Activated T-helper 2 cell treated with anti-CD3 and anti-CD28 coated beads, Interferon-gamma antibody, Interleukin-2, Interleukin-4, amounts not matched to agents 10 μg/mL and 5 μg/mL and 100 μg/mL, durations not matched to agents 14 hours and 24 hours and 36 hours (primary cell): ENCODE data around the gene NAE1. TPM values are rescaled to one million over a fixed set of nuclear protein-coding genes. Genes with fewer than 3 reads are reported as not detected.
"Not testable (repeated sequence)": the region's sequence is repeated elsewhere in the genome, so short reads cannot be mapped to it uniquely, and the experiment has no call there.

Experiments
- DNase-seq: peaks from one replicate; pipeline ENCODE4 v3.0.0; 2021; ENCODE audit warnings: low spot score
- H3K27ac Mint-ChIP-seq: one replicate; pipeline ENCODE4 v1.8.0; 2021; ENCODE audit warnings: mixed read lengths
- H3K27me3 Mint-ChIP-seq: one replicate; pipeline ENCODE4 v1.8.0; 2021; ENCODE audit warnings: low read depth, mixed read lengths
- H3K36me3 Mint-ChIP-seq: one replicate; pipeline ENCODE4 v1.8.0; 2021; ENCODE audit warnings: low read depth, mixed read lengths
- H3K4me1 Mint-ChIP-seq: one replicate; pipeline ENCODE4 v1.8.0; 2021; ENCODE audit warnings: low read depth, mixed read lengths
- H3K4me3 Mint-ChIP-seq: one replicate; pipeline ENCODE4 v1.8.0; 2021; ENCODE audit warnings: low read depth, mild to moderate bottlenecking, moderate library complexity, mixed read lengths
- H3K9me3 Mint-ChIP-seq: one replicate; pipeline ENCODE4 v1.8.0; 2021; ENCODE audit warnings: mixed read lengths
- intact Hi-C: fragments of 100-400 bp; cut with micrococcal nuclease; formaldehyde crosslinking; loops from one replicate; pipeline ENCODE4 v1.15.1; 2023
- total RNA-seq: library from RNA; stranded (reverse); gene quantifications from 2 replicates; pipeline ENCODE4 v1.2.3, GENCODE V29; 2022

NAE1 gene
- total RNA-seq, 1 donor from 2014 or later, result 123 TPM

- intact Hi-C loops, result loop anchor here (5.0 kb wide), 1 partner anchor 95 kb away; the partner anchor contains the start of gene RRAD
- Mint-ChIP-seq H3K36me3 (peaks cover 17% of the 10 kb centered on the region), H3K27ac (no peak overlapping the region), H3K4me1 (peaks cover 20% of the 10 kb centered on the region), H3K9me3 (no peaks in the 10 kb centered on the region), H3K4me3 (no peak overlapping the region), H3K27me3 (no peaks in the 10 kb centered on the region)
- DNase-seq, result no peak
These were observed 1.4 kb upstream of the NAE1 start for GRCh38 chr16:66832190-66832589.

DNA sequence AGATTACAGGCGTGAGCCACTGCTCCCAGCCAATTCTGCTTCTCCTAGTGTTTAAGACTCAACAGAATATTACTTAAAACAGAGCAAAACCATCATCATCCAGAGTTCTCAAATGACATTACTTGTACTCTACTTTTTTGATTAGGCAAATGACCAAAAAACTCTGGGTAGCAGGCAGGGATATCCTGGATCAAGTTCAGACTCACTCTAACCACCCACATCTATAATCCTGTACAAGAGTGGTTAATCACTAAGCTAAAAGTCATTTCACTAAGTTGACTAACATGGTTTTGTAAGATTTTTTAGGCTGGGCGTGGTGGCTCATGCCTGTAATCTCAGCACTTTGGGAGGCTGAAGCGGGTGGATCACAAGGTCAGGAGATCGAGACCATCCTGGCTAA lies 6.8 kb downstream of the NAE1 start:
- intact Hi-C loops, result no loop called here
- Mint-ChIP-seq H3K27ac (no peak overlapping the region), H3K4me3 (no peak overlapping the region), H3K27me3 (no peaks in the 10 kb centered on the region), H3K4me1 (peaks cover 19% of the 10 kb centered on the region), H3K36me3 (peaks cover 71% of the 10 kb centered on the region), H3K9me3 (no peaks in the 10 kb centered on the region)
- no peak for DNase-seq

DNA sequence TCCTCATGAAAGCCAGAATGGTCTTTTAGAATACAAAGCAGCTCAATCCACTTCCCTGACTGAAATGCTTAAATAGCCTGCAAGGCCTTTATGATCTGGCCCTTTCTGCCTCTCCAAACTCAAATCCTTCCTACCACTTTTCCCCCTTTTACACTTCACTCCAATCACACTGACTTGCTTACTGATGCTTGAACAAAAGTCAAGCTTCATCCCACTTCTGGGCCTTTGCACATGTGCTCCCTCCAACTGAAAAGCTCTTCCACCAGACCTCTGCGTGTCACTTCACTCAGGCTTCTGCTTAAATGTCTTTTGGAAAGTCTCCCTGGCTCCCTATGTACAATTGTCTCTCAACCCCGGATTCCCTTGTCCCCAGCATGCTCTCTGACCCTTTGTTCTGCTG lies 16.0 kb downstream of the NAE1 start:
- H3K9me3 Mint-ChIP-seq, result no peaks in the 10 kb centered on the region
- no peak overlapping the region for H3K4me3 Mint-ChIP-seq
- H3K27ac Mint-ChIP-seq, result no peak overlapping the region
- no peaks in the 10 kb centered on the region for H3K4me1 Mint-ChIP-seq
- H3K27me3 Mint-ChIP-seq, result no peaks in the 10 kb centered on the region
- intact Hi-C loops, result no loop called here
- H3K36me3 Mint-ChIP-seq, result peaks cover 83% of the 10 kb centered on the region
- DNase-seq, result no peak

DNA sequence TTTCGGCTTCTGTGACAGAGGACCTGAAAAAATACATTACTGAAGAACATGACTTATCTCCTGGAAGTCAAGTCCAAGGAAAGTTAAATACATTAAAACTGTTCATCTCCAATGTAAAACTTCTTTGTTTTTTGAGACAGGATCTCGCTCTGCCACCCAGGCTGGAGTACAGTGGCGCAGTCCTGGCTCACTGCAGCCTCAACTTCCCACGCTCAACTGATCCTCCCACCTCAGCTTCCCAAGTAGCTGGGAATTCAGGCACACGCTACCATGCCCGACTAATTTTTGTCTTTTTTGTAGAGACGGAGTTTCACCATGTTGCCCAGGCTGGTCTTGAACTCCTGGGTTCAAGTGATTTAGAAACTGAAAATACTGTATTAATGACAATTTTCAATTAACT lies 19.7 kb downstream of the NAE1 start:
- H3K9me3 Mint-ChIP-seq, result no peaks in the 10 kb centered on the region
- intact Hi-C loops, result no loop called here
- DNase-seq, result no peak
- H3K27ac Mint-ChIP-seq, result no peak overlapping the region
- no peak overlapping the region for H3K4me3 Mint-ChIP-seq
- no peaks in the 10 kb centered on the region for H3K27me3 Mint-ChIP-seq
- no peaks in the 10 kb centered on the region for H3K4me1 Mint-ChIP-seq
- H3K36me3 Mint-ChIP-seq, result peaks cover 78% of the 10 kb centered on the region

DNA sequence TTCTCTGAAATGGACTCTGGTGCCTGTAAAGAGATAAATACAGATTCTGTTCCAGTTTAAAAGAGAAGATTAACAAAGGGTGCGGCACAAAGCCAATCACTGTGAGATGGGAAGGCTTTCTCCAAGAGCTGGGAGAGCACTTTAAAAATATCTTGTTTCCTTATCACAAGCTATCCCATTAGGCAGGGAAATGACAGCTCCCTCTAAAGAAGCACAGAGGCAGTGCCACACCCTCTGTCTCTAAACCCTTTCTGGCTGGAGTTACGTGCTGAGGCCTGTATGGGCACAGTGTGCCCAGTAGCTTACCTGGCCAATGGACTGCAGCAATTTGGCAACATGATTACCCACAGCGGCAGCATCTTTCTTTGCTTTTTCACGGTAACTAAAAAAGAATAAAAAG lies 20.4 kb downstream of the NAE1 start:
- H3K4me3 Mint-ChIP-seq, result no peak overlapping the region
- H3K4me1 Mint-ChIP-seq, result no peaks in the 10 kb centered on the region
- no peaks in the 10 kb centered on the region for H3K9me3 Mint-ChIP-seq
- DNase-seq, result no peak
- H3K36me3 Mint-ChIP-seq, result peaks cover 79% of the 10 kb centered on the region
- no peaks in the 10 kb centered on the region for H3K27me3 Mint-ChIP-seq
- intact Hi-C loops, result no loop called here
- H3K27ac Mint-ChIP-seq, result no peak overlapping the region

- H3K4me3 Mint-ChIP-seq, result no peak overlapping the region
- no peak overlapping the region for H3K27ac Mint-ChIP-seq
- intact Hi-C loops, result no loop called here
These were observed 21.0 kb downstream of the NAE1 start for GRCh38 chr16:66809765-66810164.

GRCh38 chr16:66802159-66802558 lies 28.6 kb downstream of the NAE1 start:
- no peak overlapping the region for H3K27ac Mint-ChIP-seq
- H3K9me3 Mint-ChIP-seq, result no peaks in the 10 kb centered on the region
- H3K4me1 Mint-ChIP-seq, result no peaks in the 10 kb centered on the region
- H3K27me3 Mint-ChIP-seq, result no peaks in the 10 kb centered on the region
- H3K36me3 Mint-ChIP-seq, result peaks cover 33% of the 10 kb centered on the region
- no peak for DNase-seq
- intact Hi-C loops, result no loop called here
- no peak overlapping the region for H3K4me3 Mint-ChIP-seq

More at GRCh38 chr16:66809765-66810164, 21.0 kb downstream of the NAE1 start:
- no peaks in the 10 kb centered on the region for H3K9me3 Mint-ChIP-seq
- peaks cover 79% of the 10 kb centered on the region for H3K36me3 Mint-ChIP-seq
- H3K27me3 Mint-ChIP-seq, result no peaks in the 10 kb centered on the region
- no peaks in the 10 kb centered on the region for H3K4me1 Mint-ChIP-seq
- no peak for DNase-seq

- DNase-seq, result no peak
- H3K27me3 Mint-ChIP-seq, result no peaks in the 10 kb centered on the region
- H3K4me3 Mint-ChIP-seq, result no peak within 1 kb of the TSS
- intact Hi-C loops, result no loop called here
- no peaks in the 10 kb centered on the region for H3K9me3 Mint-ChIP-seq
- peaks cover 26% of the 10 kb centered on the region for H3K36me3 Mint-ChIP-seq
- no peak within 1 kb of the TSS for H3K27ac Mint-ChIP-seq
- no peaks in the 10 kb centered on the region for H3K4me1 Mint-ChIP-seq
These were observed 29.3 kb downstream of the NAE1 start, which contains the start of gene TERB1 for GRCh38 chr16:66801320-66802105. TERB1 (minus strand) TSS chr16:66801584; CDS start chr16:66796798, 4,786 bp downstream.

DNA sequence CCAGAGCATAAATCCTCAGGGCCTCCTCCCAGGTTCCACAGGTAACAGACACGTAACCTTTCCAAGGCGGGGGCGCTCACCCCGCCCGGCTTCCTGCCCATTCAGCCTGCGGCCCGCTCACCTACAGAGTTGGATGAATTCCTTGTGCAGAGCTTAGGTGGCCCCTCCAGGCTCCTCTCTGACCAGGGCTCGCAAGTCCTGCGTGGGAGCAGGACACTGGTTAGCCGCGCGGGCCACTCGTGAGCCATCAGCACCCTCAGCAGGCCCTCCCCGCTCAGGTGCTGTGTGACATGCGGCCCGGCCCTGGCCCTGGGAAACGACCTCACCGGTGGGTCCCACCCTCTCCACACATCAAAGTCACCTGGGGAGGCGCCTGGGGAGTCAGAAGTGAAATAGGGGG lies 29.9 kb downstream of the NAE1 start:
- no peak for DNase-seq
- no peaks in the 10 kb centered on the region for H3K4me1 Mint-ChIP-seq
- no peak overlapping the region for H3K4me3 Mint-ChIP-seq
- peaks cover 26% of the 10 kb centered on the region for H3K36me3 Mint-ChIP-seq
- no peaks in the 10 kb centered on the region for H3K27me3 Mint-ChIP-seq
- intact Hi-C loops, result no loop called here
- H3K27ac Mint-ChIP-seq, result no peak overlapping the region
- H3K9me3 Mint-ChIP-seq, result no peaks in the 10 kb centered on the region

DNA sequence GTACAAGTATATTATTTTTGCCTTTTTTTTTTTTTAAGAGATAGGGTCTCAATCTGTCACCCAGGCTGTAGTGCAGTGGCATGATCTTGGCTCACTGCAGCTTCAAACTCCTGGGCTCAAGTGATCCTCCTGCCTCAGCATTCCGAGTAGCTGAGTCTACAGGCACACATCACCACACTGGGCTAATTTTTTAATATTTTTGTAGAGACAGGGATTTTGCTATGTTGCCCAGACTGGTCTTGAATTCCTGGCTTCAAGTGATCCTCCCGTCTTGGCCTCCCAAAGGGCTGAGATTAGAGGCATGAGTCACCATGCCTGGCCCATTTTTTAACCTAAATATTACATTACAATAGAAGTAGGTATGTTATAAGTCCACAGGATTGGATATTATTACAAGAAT lies 32.6 kb downstream of the NAE1 start:
- no peak overlapping the region for H3K4me3 Mint-ChIP-seq
- DNase-seq, result no peak
- peaks cover 1% of the 10 kb centered on the region for H3K27me3 Mint-ChIP-seq
- intact Hi-C loops, result no loop called here
- H3K4me1 Mint-ChIP-seq, result no peaks in the 10 kb centered on the region
- no peak overlapping the region for H3K27ac Mint-ChIP-seq
- no peaks in the 10 kb centered on the region for H3K36me3 Mint-ChIP-seq
- no peaks in the 10 kb centered on the region for H3K9me3 Mint-ChIP-seq

- H3K36me3 Mint-ChIP-seq, H3K4me1 Mint-ChIP-seq, H3K27ac Mint-ChIP-seq, intact Hi-C loops, H3K4me3 Mint-ChIP-seq, H3K9me3 Mint-ChIP-seq, DNase-seq: not testable (repeated sequence)
- H3K27me3 Mint-ChIP-seq, result peaks cover 14% of the 10 kb centered on the region
These were observed 36.8 kb downstream of the NAE1 start for GRCh38 chr16:66793984-66794383.

DNA sequence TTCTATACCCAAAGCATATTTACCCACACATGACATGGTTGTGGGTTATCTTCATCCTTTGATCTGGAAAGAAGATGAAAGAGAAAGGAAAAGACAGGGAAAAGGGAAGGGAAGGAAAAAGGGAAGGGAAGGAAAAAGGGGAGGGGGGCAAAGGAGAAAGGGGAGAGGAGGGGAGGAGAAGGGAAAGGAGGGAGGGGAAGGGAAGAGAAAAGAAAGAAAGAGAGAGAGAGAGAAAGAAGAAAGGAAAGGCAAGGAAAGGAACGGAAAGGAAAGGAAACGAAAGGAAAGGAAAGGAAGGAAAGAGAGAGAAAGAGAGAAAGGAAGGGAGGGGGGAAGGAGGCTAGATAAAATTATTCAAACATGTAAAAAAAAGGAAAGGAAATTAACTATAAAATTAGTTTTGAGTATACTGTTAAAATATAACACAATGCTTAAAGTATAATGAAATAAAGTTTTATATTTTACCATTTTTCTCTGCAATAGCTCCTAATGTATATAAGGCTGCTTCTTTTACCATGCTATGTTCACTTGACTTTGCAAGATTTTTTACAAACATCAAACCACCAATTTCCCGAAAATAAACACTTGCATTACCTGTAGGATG lies 40.5 kb downstream of the NAE1 start:
- H3K4me1 Mint-ChIP-seq, result no peaks in the 10 kb centered on the region
- DNase-seq, result no peak
- no peak overlapping the region for H3K4me3 Mint-ChIP-seq
- H3K27ac Mint-ChIP-seq, result no peak overlapping the region
- H3K27me3 Mint-ChIP-seq, result peaks cover 13% of the 10 kb centered on the region
- intact Hi-C loops, result no loop called here
- H3K9me3 Mint-ChIP-seq, result no peaks in the 10 kb centered on the region
- no peaks in the 10 kb centered on the region for H3K36me3 Mint-ChIP-seq

- H3K9me3 Mint-ChIP-seq, result no peaks in the 10 kb centered on the region
- H3K27me3 Mint-ChIP-seq, result peaks cover 13% of the 10 kb centered on the region
- no peak overlapping the region for H3K4me3 Mint-ChIP-seq
- no peak for DNase-seq
- H3K4me1 Mint-ChIP-seq, result no peaks in the 10 kb centered on the region
- H3K27ac Mint-ChIP-seq, result no peak overlapping the region
- intact Hi-C loops, result no loop called here
- no peaks in the 10 kb centered on the region for H3K36me3 Mint-ChIP-seq
These were observed 43.3 kb downstream of the NAE1 start for GRCh38 chr16:66787427-66787826.
